ENCODE measurements around the gene F8A3. TPM values are rescaled to one million over a fixed set of nuclear protein-coding genes. Genes with fewer than 3 reads are reported as not detected.
"Not testable (repeated sequence)": the region's sequence is repeated elsewhere in the genome, so short reads cannot be mapped to it uniquely, and the experiment has no call there.

Gene F8A3
- polyA plus RNA-seq (ENCODE audit: insufficient read length) = not detected
- long read RNA-seq, donor 1, transcript F8A3-201 (1 exons, 1,759 nt) = major isoform, 17 of 17 reads
- long read RNA-seq, donor 1, partial matches to known transcripts = 0 of 17 reads
- long read RNA-seq, donor 1, other reads (novel, unspliced or antisense) = 0 of 17 reads
- long read RNA-seq, donor 2, transcript F8A3-201 (1 exons, 1,759 nt) = major isoform, 7 of 7 reads
- long read RNA-seq, donor 2, partial matches to known transcripts = 0 of 7 reads
- long read RNA-seq, donor 2, other reads (novel, unspliced or antisense) = 0 of 7 reads
- long read RNA-seq, donor 3, partial matches to known transcripts = 0 of 1 reads
- long read RNA-seq, donor 3, other reads (novel, unspliced or antisense) = 0 of 1 reads
- long read RNA-seq, donor 4, partial matches to known transcripts = 0 of 1 reads
- long read RNA-seq, donor 4, other reads (novel, unspliced or antisense) = 0 of 1 reads
- long read RNA-seq, donor 5, transcript F8A3-201 (1 exons, 1,759 nt) = major isoform, 10 of 10 reads
- long read RNA-seq, donor 5, partial matches to known transcripts = 0 of 10 reads
- long read RNA-seq, donor 5, other reads (novel, unspliced or antisense) = 0 of 10 reads
- long read RNA-seq, donor 6 = 0 reads
- long read RNA-seq, donor 7, partial matches to known transcripts = 0 of 4 reads
- long read RNA-seq, donor 7, other reads (novel, unspliced or antisense) = 0 of 4 reads
- long read RNA-seq, donor 8, partial matches to known transcripts = 0 of 3 reads
- long read RNA-seq, donor 8, other reads (novel, unspliced or antisense) = 0 of 3 reads

DNA sequence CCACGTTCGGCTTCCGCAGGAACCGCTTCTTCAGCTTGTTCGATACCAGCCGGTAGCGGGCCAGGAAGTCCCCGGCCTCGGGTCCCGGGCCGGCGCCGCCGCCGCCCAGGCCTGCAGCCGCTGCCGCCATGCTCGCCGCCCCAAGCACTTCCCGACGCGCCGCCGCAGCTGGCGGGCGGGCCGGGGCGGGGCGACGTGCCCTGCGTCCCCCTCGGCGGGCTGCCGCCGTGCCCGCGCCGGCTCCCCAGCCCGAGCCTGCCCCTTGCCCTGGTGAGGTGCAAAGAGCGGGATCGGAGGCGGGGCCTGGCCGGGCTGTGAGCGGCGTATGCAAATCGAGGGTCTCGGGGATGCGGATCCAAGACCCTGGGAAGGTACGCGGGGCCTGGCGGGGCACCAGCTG, at the start of gene F8A3:
TSS of gene F8A3 (minus strand) at position 150 of the 400 bp plus-strand sequence. CDS start at position 130, 20 bp downstream.
- DNase-seq = not testable (repeated sequence)

GRCh38 chrX:155505296-155505695, 46.9 kb upstream of the F8A3 start:
- DNase-seq = no peak

GRCh38 chrX:155495134-155495533, 36.7 kb upstream of the F8A3 start:
- not testable (repeated sequence) for DNase-seq

DNA sequence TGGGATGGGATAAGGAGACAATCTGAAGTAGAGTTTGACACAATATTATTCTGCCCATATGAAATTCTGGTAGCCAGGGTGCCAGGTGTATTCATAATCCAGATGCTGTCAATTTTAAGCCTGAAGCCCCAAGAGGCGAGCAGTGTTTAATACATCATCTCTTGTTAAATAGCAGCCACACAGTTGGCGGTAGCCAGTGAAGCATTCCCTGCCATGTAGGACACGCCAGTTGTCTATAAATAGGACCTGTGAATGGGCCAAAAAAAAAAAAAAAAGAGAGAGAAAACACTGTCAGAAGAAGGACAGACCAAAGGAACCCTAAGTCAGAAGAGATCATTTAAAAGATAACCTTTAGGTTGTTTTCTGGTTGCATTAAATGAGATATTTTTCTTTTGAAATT, 33.0 kb upstream of the F8A3 start:
- DNase-seq = not testable (repeated sequence)

- DNase-seq = not testable (repeated sequence)
Observed at GRCh38 chrX:155477136-155477535, 18.7 kb upstream of the F8A3 start.

- DNase-seq = not testable (repeated sequence)
Observed at GRCh38 chrX:155466269-155466938, 8.0 kb upstream of the F8A3 start.

DNA sequence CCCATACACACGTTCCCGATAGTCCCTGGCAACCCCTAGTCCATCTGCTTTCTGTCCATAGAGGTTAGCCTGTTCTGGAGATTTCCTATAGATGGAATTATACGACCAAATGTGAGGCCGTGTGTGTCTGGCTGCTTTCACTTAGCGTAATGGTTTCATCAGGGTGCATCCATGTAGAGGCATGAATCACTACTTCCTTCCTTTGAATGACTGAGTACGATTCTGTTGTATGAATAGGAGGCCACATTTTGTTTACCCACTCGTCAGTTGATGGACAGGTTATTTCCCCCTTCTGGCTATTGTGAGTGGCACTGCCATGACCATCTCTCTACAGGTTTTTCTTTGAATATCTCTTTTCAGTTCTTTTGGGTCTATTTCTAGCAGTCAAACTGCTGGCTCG, 2.1 kb upstream of the F8A3 start:
- not testable (repeated sequence) for DNase-seq

DNA sequence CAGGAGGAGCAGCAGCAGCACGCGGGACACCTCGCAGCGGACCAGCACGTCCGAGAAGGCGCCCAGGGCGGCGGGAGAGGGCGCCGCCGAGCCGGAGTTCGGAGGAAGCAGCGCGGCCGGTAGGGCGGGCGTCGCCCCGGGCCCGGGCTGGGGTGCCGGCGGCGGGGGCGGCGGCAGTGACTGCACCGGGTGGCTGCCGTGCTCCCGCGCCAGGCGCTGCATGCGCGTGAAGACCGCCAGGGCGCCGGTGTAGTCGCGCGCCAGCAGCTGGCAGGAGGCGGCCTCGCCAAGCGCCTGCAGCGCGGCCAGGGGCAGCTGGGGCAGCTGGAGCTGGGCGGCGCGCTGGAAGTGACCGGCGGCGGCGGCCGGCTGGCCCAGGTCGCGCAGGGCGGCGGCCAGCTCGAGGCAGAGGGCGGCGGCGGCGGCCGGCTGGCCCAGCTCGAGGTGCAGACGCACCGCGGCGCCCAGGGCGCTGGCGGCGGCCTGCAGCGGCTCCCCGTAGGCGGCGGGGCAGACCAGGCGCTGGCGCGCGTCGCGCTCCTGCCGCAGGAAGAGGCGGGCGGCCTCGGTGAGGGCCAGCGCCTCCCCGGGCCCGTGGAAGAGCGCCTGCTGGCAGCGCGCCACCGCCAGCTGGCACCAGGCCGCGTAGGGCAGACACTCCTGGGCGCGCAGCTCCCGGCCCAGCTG, 516 bp downstream of the F8A3 start:
- not testable (repeated sequence) for DNase-seq

DNA sequence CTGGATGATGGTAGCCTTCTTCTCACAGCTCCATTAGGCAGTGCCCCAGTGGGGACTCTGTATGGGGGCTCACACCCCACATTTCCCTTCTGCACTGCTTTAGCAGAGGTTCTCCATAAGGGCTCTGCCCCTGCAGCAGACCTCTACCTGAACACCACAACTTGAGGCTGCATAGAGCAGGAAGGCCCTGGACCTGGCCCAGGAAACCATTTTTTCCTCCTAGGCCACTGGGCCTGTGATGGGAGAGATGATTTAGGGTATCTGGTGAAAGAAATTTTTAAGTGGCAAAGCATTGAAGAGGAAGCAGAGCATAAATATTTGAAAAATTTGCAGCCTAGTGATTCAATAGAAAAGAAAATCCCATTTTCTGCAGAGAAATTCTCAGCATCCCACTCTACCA, 17.3 kb downstream of the F8A3 start:
- DNase-seq = no peak

DNA sequence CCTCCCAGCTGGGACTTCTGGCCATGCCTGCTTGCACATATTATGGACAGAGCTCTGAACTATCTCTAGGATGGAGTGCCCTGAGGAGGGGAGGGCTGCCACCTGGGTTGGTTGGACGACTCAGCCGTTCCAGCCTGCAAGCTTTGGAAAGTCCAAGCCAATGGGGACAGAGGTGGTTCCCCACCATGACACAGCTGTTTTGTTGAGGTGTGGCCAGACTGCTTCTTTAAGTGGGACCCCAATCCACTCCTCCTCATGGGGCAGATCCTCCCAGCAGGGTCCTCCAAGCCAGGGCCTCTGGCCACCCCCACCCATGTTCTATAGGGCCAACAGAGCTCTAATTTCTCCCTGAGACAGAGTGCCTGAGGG, 22.7 kb downstream of the F8A3 start:
- no peak for DNase-seq

- DNase-seq = no peak
Observed at GRCh38 chrX:155434906-155435743, 23.3 kb downstream of the F8A3 start.

GRCh38 chrX:155417769-155418168, 40.7 kb downstream of the F8A3 start:
- DNase-seq = no peak

Other genes starting within 250 kb of the F8A3 start
- gene VBP1, start 242.2 kb downstream of the F8A3 start, polyA plus RNA-seq (ENCODE audit: insufficient read length) = 84.8 TPM
- 4.0 TPM for gene RAB39B, start 194.1 kb downstream of the F8A3 start, polyA plus RNA-seq (ENCODE audit: insufficient read length)
- gene CLIC2, start 124.0 kb downstream of the F8A3 start, polyA plus RNA-seq (ENCODE audit: insufficient read length) = 3.3 TPM
- not detected for gene F8A2, start 76.5 kb downstream of the F8A3 start, polyA plus RNA-seq (ENCODE audit: insufficient read length)
- gene SPRY3, start 154.0 kb upstream of the F8A3 start, polyA plus RNA-seq (ENCODE audit: insufficient read length) = 2.8 TPM
- 29.1 TPM for gene TMLHE, start 154.3 kb upstream of the F8A3 start, polyA plus RNA-seq (ENCODE audit: insufficient read length)

All from left kidney (tissue), 8 donors.